CD14-positive monocyte (primary cell): ENCODE measurements around the gene R3HDM1. TPM values are rescaled to one million over a fixed set of nuclear protein-coding genes. Genes with fewer than 3 reads are reported as not detected.

Source experiments
- DNase-seq, 3 donors: peaks; one replicate each; pipeline ENCODE4 v3.0.0-alpha.2; 2011 to 2022
- H2AFZ ChIP-seq: 2 replicates; pipeline ENCODE4 v1.6.0; 2012; ENCODE audit warnings: mild to moderate bottlenecking, low read depth, low read length, inconsistent platforms; ENCODE audit not compliant: insufficient read depth, poor library complexity, severe bottlenecking
- H3K27ac ChIP-seq, 2 donors: 1 replicate in 1 of 2; 2 replicates in 1 of 2; pipeline ENCODE4 v1.5.1; 2012 to 2013; ENCODE audit warnings: low read length in 2 of 2, control low read depth in 1 of 2, inconsistent platforms in 1 of 2, low read depth in 1 of 2, mild to moderate bottlenecking in 1 of 2
- H3K27me3 ChIP-seq, 2 donors: one replicate each; pipeline versions ENCODE4 v1.6.0 to v1.6.1; 2011 to 2013; ENCODE audit warnings: low read length in 2 of 2; ENCODE audit not compliant: control insufficient read depth in 2 of 2, insufficient read depth in 2 of 2
- H3K36me3 ChIP-seq, 2 donors: replicated peaks in 1 of 2; 1 replicate in 1 of 2; 2 replicates in 1 of 2; pipeline versions ENCODE4 v1.5.1 to v1.6.1; 2012 to 2013; ENCODE audit warnings: low read length in 2 of 2, control low read depth in 1 of 2, inconsistent platforms in 1 of 2, mild to moderate bottlenecking in 1 of 2; ENCODE audit not compliant: insufficient read depth in 2 of 2, control insufficient read depth in 1 of 2
- H3K4me1 ChIP-seq, 2 donors: 1 replicate in 1 of 2; 2 replicates in 1 of 2; pipeline versions ENCODE4 v1.5.1 to v1.6.1; 2012 to 2013; ENCODE audit warnings: low read length in 2 of 2, control low read depth in 1 of 2, inconsistent platforms in 1 of 2, mild to moderate bottlenecking in 1 of 2, moderate library complexity in 1 of 2; ENCODE audit not compliant: insufficient read depth in 2 of 2, control insufficient read depth in 1 of 2
- H3K4me2 ChIP-seq: replicated peaks from 2 replicates; pipeline ENCODE3; 2012; ENCODE audit warnings: low read length, moderate library complexity, mild to moderate bottlenecking; ENCODE audit not compliant: poor library complexity, severe bottlenecking; ENCODE audit errors: extremely low read depth
- H3K4me3 ChIP-seq, 3 experiments: fragments of 200-600 bp in 1 of 3; sonication (generic) in 1 of 3; replicated peaks in 1 of 3; 1 replicate in 2 of 3; 2 replicates in 1 of 3; pipeline ENCODE4 v1.5.1; 2011 to 2013; ENCODE audit warnings: low read length in 3 of 3, mild to moderate bottlenecking in 3 of 3, control low read depth in 2 of 3, low read depth in 2 of 3, inconsistent platforms in 1 of 3, moderate library complexity in 1 of 3
- H3K79me2 ChIP-seq: 2 replicates; pipeline ENCODE4 v1.6.0; 2012; ENCODE audit warnings: mild to moderate bottlenecking, control low read depth, inconsistent platforms, low read length, moderate library complexity; ENCODE audit not compliant: insufficient read depth
- H3K9ac ChIP-seq: 2 replicates; pipeline ENCODE4 v1.6.0; 2017; ENCODE audit warnings: low read length, mild to moderate bottlenecking; ENCODE audit not compliant: insufficient read depth, poor library complexity, severe bottlenecking
- H3K9me3 ChIP-seq, 2 donors: replicated peaks in 1 of 2; 1 replicate in 1 of 2; 2 replicates in 1 of 2; pipeline versions ENCODE4 v1.5.1 to v1.6.1; 2012 to 2013; ENCODE audit warnings: low read length in 2 of 2, control low read depth in 1 of 2; ENCODE audit not compliant: control insufficient read depth in 1 of 2, insufficient read depth in 1 of 2
- H4K20me1 ChIP-seq: 2 replicates; pipeline ENCODE4 v1.6.0; 2012; ENCODE audit warnings: mild to moderate bottlenecking, low read length, control low read depth, moderate library complexity; ENCODE audit not compliant: insufficient read depth
- H3K27ac Mint-ChIP-seq, 7 donors: one replicate each; pipeline ENCODE4 v1.8.0; 2020; ENCODE audit warnings: mild to moderate bottlenecking in 7 of 7, mixed read lengths in 7 of 7, moderate library complexity in 6 of 7, inconsistent platforms in 2 of 7
- H3K27me3 Mint-ChIP-seq, 3 donors: one replicate each; pipeline ENCODE4 v1.8.0; 2021 to 2022; ENCODE audit warnings: low read depth in 3 of 3, mild to moderate bottlenecking in 3 of 3, mixed read lengths in 3 of 3, moderate library complexity in 3 of 3, inconsistent platforms in 1 of 3
- H3K36me3 Mint-ChIP-seq, 2 donors: one replicate each; pipeline ENCODE4 v1.8.0; 2020; ENCODE audit warnings: mixed read lengths in 2 of 2, inconsistent platforms in 1 of 2, mild to moderate bottlenecking in 1 of 2
- H3K4me1 Mint-ChIP-seq: one replicate; pipeline ENCODE4 v1.8.0; 2020; ENCODE audit warnings: mild to moderate bottlenecking, mixed read lengths
- H3K4me3 Mint-ChIP-seq, 2 donors: one replicate each; pipeline ENCODE4 v1.8.0; 2020; ENCODE audit warnings: mild to moderate bottlenecking in 2 of 2, mixed read lengths in 2 of 2, moderate library complexity in 1 of 2
- H3K9me3 Mint-ChIP-seq, 7 donors: one replicate each; pipeline ENCODE4 v1.8.0; 2020 to 2022; ENCODE audit warnings: mixed read lengths in 7 of 7, mild to moderate bottlenecking in 6 of 7, moderate library complexity in 6 of 7, inconsistent platforms in 2 of 7
- CTCF ChIP-seq: fragments of 200-600 bp; IDR thresholded peaks from one replicate; pipeline ENCODE4 v1.8.0; 2022; ENCODE audit warnings: antibody characterized with exemption, mild to moderate bottlenecking
- WGBS: methylation state at CpG from one replicate; pipeline ENCODE4 v1.1.5; 2013; ENCODE audit warnings: missing lambda C conversion rate; ENCODE audit not compliant: insufficient coverage; 5-methylcytosine and 5-hydroxymethylcytosine counted together
- intact Hi-C, 2 donors: fragments of 100-400 bp; cut with micrococcal nuclease; formaldehyde crosslinking; loops; one replicate each; pipeline versions ENCODE4 v1.15.0 to v1.15.1; 2023
- polyA plus RNA-seq, 3 donors: library from polyadenylated mRNA; depleted of rRNA in 1 of 3; unstranded in 2 of 3; stranded (reverse) in 1 of 3; fragments of 300-500 nt in 2 of 3; fragments of >200 nt in 1 of 3; fragmentation: Illumina TruSeq in 2 of 3; gene quantifications; 1 replicate in 2 of 3; 2 replicates in 1 of 3; pipeline ENCODE4 v1.2.3, GENCODE V29; 2012 to 2021

The R3HDM1 gene
- polyA plus RNA-seq, 3 donors: 5.4 to 24.5 (median 13.1) TPM

- Histone ChIP-seq H3K9me3 (peaks cover 0 to 11% of the 10 kb centered on the region in 2 donors), H3K9ac (no peak overlapping the region), H3K4me3 (no peak overlapping the region), H3K4me1 (no peaks in the 10 kb centered on the region), H3K36me3 (peaks cover 84 to 97% of the 10 kb centered on the region in 2 donors), H3K79me2 (peaks cover 5% of the 10 kb centered on the region), H2AFZ (no peak overlapping the region), H4K20me1 (peaks cover 4% of the 10 kb centered on the region), H3K4me2 (no peak overlapping the region), H3K27ac (no peak overlapping the region), H3K27me3 (no peaks in the 10 kb centered on the region)
- no peak for TF ChIP-seq CTCF
- WGBS: no CpG with 5 or more reads among the region's 1 CpG
- Mint-ChIP-seq H3K4me3 (no peak overlapping the region), H3K36me3 (peaks cover 75 to 95% of the 10 kb centered on the region in 2 donors), H3K27ac (no peak overlapping the region), H3K4me1 (no peaks in the 10 kb centered on the region), H3K9me3 (peaks cover 6 to 22% (median 12%) of the 10 kb centered on the region in 7 donors), H3K27me3 (no peaks in the 10 kb centered on the region)
- DNase-seq: no peak
- intact Hi-C loops: no loop called here
Observed at GRCh38 chr2:135756692-135757091, 225.4 kb downstream of the R3HDM1 start.

- intact Hi-C loops: no loop called here
- H3K4me3 ChIP-seq: no peak overlapping the region
- H3K4me2 ChIP-seq: no peak overlapping the region
- no peaks in the 10 kb centered on the region for H3K27me3 ChIP-seq
- no peak overlapping the region for H3K9ac ChIP-seq
- no peak overlapping the region for H3K4me3 Mint-ChIP-seq
- H3K36me3 Mint-ChIP-seq: peaks cover 70 to 97% of the 10 kb centered on the region in 2 donors
- H4K20me1 ChIP-seq: peaks cover 7% of the 10 kb centered on the region
- H2AFZ ChIP-seq: no peak overlapping the region
- H3K4me1 ChIP-seq: no peaks in the 10 kb centered on the region
- peaks cover 0 to 4% (median under 1%) of the 10 kb centered on the region in 7 donors for H3K9me3 Mint-ChIP-seq
- no peaks in the 10 kb centered on the region for H3K27me3 Mint-ChIP-seq
- H3K36me3 ChIP-seq: peaks cover 87 to 98% of the 10 kb centered on the region in 2 donors
- no peaks in the 10 kb centered on the region for H3K4me1 Mint-ChIP-seq
- no peak for DNase-seq
- H3K79me2 ChIP-seq: peaks cover 5% of the 10 kb centered on the region
- H3K27ac Mint-ChIP-seq: no peak overlapping the region
- no peak for TF ChIP-seq CTCF
- H3K9me3 ChIP-seq: peaks cover 0 to under 1% of the 10 kb centered on the region in 2 donors
- H3K27ac ChIP-seq: no peak overlapping the region
Observed at GRCh38 chr2:135762022-135762421, 230.7 kb downstream of the R3HDM1 start.
